ENCODE data around the gene FFAR4.

Gene FFAR4

DNA sequence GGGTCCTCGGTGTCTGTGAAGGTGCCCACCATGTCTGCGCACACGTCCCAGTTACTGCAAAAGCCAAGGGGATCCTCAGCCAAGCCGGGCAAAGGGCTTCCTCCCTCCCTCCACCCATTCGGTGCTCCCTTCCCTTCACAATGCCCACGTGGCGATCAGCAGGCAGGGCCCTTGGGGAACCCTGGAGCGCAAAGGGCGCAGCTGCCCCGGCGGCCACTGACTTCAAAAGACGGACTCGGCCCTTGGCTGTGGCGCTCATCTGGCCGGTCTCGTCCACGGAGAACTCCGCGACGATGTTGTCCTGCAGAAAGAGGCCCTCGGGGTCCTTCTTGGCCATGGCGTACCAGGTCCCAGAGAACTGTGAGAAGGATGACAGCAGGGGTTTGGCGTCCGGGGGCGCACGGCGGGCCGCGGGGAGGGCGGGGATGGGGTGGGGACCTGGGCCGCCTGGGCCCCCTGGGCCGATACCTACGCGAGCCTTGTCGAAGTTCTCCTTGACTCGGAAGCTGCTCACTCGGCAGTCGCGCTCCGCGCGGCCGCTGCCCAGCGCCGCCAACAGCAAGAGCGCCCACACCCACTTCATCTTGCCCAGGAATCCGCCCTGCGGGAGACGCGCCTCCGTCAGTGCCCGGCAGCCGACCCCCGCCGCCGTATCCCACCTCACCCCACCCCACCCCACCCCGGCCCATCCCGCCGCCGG lies 34.1 kb downstream of the FFAR4 start:
- H3K4me1 ChIP-seq (ENCODE audit: control insufficient read depth, insufficient read depth, low read length): peaks cover 4% of the 10 kb centered on the region
- H3K27me3 ChIP-seq (ENCODE audit: control insufficient read depth in 1 of 2, insufficient read depth in 2 of 2, low read length in 2 of 2): peaks cover 9 to 28% of the 10 kb centered on the region in 2 donors
- no peak overlapping the region for H3K27ac ChIP-seq (ENCODE audit: low read length)
- H3K9ac ChIP-seq (ENCODE audit: low read length in 2 of 2): no peak overlapping the region
- no peaks in the 10 kb centered on the region for H3K36me3 ChIP-seq (ENCODE audit: control insufficient read depth in 2 of 2, insufficient read depth in 2 of 2, low read length in 2 of 2)
- no peaks in the 10 kb centered on the region for H3K9me3 ChIP-seq (ENCODE audit: control insufficient read depth in 2 of 2, low read length in 2 of 2)
- H3K4me3 ChIP-seq (ENCODE audit: low read length in 2 of 2): no peak overlapping the region

DNA sequence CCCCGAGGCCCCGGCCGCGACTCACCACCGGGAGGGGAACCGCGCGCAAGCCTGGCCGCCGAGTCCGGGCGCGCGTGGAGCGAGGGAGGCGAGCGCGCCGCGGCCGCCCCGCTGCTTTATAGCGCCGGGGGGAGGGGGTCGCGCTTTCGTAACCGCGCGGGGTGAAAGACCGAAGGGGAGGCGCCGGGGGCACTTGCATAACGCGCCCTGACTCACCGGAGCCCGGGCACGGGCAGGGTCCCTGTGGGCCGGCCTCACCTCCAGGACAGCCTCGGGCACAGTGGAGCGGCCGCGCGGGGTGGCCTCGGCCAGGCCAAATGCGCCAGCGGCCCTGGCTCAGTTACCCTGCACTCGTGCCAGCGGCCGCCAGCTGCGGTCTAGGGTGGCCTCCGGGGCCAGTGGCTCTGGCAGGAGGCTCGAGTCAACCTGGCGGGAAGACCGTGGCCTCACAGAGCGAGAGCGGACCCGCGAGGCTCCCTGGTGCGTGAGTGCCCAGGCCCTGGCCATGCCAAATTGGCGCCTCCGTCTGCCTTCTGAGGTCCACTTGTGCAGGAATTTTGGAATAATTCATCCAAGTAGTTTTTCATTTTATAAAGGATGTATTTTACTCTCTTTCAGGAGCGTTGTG lies 34.8 kb downstream of the FFAR4 start, which contains the start of gene RBP4:
Gene RBP4, minus strand, starts transcription at position 90 of the 628 bp plus-strand sequence. CDS start 207 bp downstream, outside the sequence.
- Histone ChIP-seq H3K27ac (ENCODE audit: low read length) (no peak within 1 kb of the TSS), H3K4me3 (ENCODE audit: low read length in 2 of 2) (peak within 1 kb of the TSS in 1 of 2 donors; percentile 40), H3K9ac (ENCODE audit: low read length in 2 of 2) (no peak within 1 kb of the TSS), H3K36me3 (ENCODE audit: control insufficient read depth in 2 of 2, insufficient read depth in 2 of 2, low read length in 2 of 2) (no peaks in the 10 kb centered on the region), H3K27me3 (ENCODE audit: control insufficient read depth in 1 of 2, insufficient read depth in 2 of 2, low read length in 2 of 2) (peaks cover 9 to 28% of the 10 kb centered on the region in 2 donors), H3K9me3 (ENCODE audit: control insufficient read depth in 2 of 2, low read length in 2 of 2) (no peaks in the 10 kb centered on the region), H3K4me1 (ENCODE audit: control insufficient read depth, insufficient read depth, low read length) (peaks cover 4% of the 10 kb centered on the region)

DNA sequence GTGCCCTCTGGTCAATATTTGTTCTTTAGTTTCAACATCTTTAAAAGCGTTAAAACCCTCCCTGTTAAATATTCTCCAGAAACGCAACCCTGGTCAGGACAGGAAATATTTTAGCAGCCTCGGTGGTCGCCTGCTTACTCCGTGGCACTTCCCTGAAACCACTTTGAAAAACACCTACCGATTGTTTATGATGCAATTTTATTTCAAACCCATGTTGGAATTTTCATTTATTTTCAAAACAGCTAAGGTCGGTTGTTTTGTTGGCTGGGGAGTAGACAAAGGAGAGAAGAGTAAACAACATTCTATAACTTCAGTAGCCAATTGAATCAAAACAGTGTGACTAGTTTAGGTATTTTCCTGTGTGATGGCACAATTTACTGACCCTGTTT lies 35.3 kb downstream of the FFAR4 start:
- H3K4me3 ChIP-seq (ENCODE audit: low read length in 2 of 2): no peak overlapping the region

DNA sequence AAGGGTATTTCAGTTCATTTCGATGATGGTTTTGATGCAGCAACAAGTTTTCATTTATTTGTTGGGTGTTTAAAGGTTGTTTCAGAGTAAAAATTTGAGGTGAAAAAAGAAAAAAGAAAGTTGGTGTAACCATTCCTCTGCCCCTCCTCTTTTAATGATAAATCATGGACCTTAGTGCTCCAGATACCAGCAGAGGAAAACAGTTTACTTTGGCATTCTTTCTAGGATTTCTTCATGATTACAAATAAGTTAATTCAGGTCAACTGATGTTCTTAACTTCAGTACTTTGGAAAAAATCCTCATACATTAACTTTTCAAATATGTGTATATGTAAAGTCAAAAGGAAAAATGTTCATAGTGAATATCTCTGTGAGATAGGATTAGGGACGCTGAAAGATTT lies 36.6 kb downstream of the FFAR4 start:
- Histone ChIP-seq H3K27me3 (ENCODE audit: control insufficient read depth in 1 of 2, insufficient read depth in 2 of 2, low read length in 2 of 2) (peaks cover 9 to 28% of the 10 kb centered on the region in 2 donors), H3K9ac (ENCODE audit: low read length in 2 of 2) (no peak overlapping the region)

More for the DNA sequence above, 35.3 kb downstream of the FFAR4 start:
- no peak overlapping the region for H3K9ac ChIP-seq (ENCODE audit: low read length in 2 of 2)
- no peaks in the 10 kb centered on the region for H3K36me3 ChIP-seq (ENCODE audit: control insufficient read depth in 2 of 2, insufficient read depth in 2 of 2, low read length in 2 of 2)
- no peak overlapping the region for H3K27ac ChIP-seq (ENCODE audit: low read length)
- peaks cover 9 to 28% of the 10 kb centered on the region in 2 donors for H3K27me3 ChIP-seq (ENCODE audit: control insufficient read depth in 1 of 2, insufficient read depth in 2 of 2, low read length in 2 of 2)
- peaks cover 4% of the 10 kb centered on the region for H3K4me1 ChIP-seq (ENCODE audit: control insufficient read depth, insufficient read depth, low read length)
- H3K9me3 ChIP-seq (ENCODE audit: control insufficient read depth in 2 of 2, low read length in 2 of 2): no peaks in the 10 kb centered on the region

DNA sequence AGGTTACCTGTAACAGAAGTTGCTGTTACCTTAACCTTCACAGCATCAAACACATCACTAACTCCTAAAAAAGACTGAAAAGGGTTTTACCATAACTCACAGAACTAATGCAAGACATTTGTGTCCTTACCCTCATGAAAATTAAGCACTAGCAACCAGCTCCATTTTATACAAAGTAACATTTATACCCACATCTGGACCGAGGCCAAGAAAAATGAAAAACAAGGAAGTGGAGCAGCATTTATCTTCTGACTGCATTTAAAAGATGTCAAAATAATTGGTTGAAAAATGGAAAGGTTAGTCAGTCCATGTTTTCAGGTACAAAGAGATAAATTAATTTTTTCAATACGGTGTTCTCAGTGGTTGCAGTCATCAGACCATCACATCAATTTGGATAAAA lies 37.7 kb downstream of the FFAR4 start:
- Histone ChIP-seq H3K27ac (ENCODE audit: low read length) (no peak overlapping the region), H3K9ac (ENCODE audit: low read length in 2 of 2) (no peak overlapping the region), H3K27me3 (ENCODE audit: control insufficient read depth in 1 of 2, insufficient read depth in 2 of 2, low read length in 2 of 2) (peaks cover 9 to 28% of the 10 kb centered on the region in 2 donors), H3K9me3 (ENCODE audit: control insufficient read depth in 2 of 2, low read length in 2 of 2) (peaks cover 0 to 3% of the 10 kb centered on the region in 2 donors), H3K36me3 (ENCODE audit: control insufficient read depth in 2 of 2, insufficient read depth in 2 of 2, low read length in 2 of 2) (no peaks in the 10 kb centered on the region), H3K4me1 (ENCODE audit: control insufficient read depth, insufficient read depth, low read length) (peaks cover 4% of the 10 kb centered on the region), H3K4me3 (ENCODE audit: low read length in 2 of 2) (no peak overlapping the region)

More for the DNA sequence above, 36.6 kb downstream of the FFAR4 start:
- Histone ChIP-seq H3K36me3 (ENCODE audit: control insufficient read depth in 2 of 2, insufficient read depth in 2 of 2, low read length in 2 of 2) (no peaks in the 10 kb centered on the region), H3K4me3 (ENCODE audit: low read length in 2 of 2) (no peak overlapping the region), H3K9me3 (ENCODE audit: control insufficient read depth in 2 of 2, low read length in 2 of 2) (peaks cover 0 to 3% of the 10 kb centered on the region in 2 donors), H3K4me1 (ENCODE audit: control insufficient read depth, insufficient read depth, low read length) (peaks cover 4% of the 10 kb centered on the region), H3K27ac (ENCODE audit: low read length) (no peak overlapping the region)

DNA sequence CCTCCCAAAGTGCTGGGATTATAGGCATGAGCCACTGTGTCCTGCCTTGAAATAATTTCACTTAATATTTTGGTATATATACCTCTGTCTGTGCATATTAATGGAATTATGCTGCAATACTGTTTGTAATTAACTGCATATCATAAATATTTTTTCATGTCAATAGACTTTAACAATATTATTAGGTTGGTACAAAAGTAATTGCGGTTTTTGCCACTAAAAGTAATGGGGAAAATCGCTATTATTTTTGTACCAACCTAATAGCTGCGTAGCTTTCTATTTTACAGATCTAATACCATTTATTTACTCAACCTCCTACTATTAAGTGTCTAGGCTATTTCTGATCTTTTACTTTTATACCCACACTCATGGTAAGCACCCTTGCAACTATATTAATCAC lies 42.0 kb downstream of the FFAR4 start:
- Histone ChIP-seq H3K27me3 (ENCODE audit: control insufficient read depth in 1 of 2, insufficient read depth in 2 of 2, low read length in 2 of 2) (peaks cover 0 to 8% of the 10 kb centered on the region in 2 donors), H3K9ac (ENCODE audit: low read length in 2 of 2) (no peak overlapping the region), H3K36me3 (ENCODE audit: control insufficient read depth in 2 of 2, insufficient read depth in 2 of 2, low read length in 2 of 2) (no peaks in the 10 kb centered on the region), H3K4me1 (ENCODE audit: control insufficient read depth, insufficient read depth, low read length) (no peaks in the 10 kb centered on the region), H3K4me3 (ENCODE audit: low read length in 2 of 2) (no peak overlapping the region), H3K27ac (ENCODE audit: low read length) (no peak overlapping the region), H3K9me3 (ENCODE audit: control insufficient read depth in 2 of 2, low read length in 2 of 2) (peaks cover 0 to 3% of the 10 kb centered on the region in 2 donors)

DNA sequence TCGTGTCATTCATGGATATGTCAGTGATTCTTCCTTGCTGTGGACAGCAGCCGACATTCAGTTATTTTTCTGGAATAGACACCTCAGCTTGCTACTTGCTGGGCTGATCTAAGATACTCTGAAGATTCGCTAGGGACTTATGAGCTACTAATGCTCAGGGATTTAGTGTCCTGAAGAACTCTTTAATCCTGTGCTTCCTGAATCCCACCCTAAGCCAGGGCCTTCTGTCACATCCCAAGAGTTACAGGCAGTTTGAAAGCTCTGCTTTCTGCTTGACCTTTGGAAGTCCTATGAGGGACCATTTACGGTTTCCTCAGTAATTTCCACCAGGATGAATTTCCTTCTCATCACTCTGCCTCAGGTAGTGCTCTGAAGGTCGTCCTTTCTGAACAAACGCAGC lies 45.8 kb downstream of the FFAR4 start, which contains the start of gene PDE6C:
Gene PDE6C, plus strand, starts transcription at position 227 of the 400 bp plus-strand sequence. CDS start 189 bp downstream, outside the sequence.
- Histone ChIP-seq H3K9ac (ENCODE audit: low read length in 2 of 2) (no peak within 1 kb of the TSS), H3K4me1 (ENCODE audit: control insufficient read depth, insufficient read depth, low read length) (no peaks in the 10 kb centered on the region), H3K27ac (ENCODE audit: low read length) (no peak within 1 kb of the TSS), H3K27me3 (ENCODE audit: control insufficient read depth in 1 of 2, insufficient read depth in 2 of 2, low read length in 2 of 2) (no peaks in the 10 kb centered on the region), H3K4me3 (ENCODE audit: low read length in 2 of 2) (no peak within 1 kb of the TSS), H3K36me3 (ENCODE audit: control insufficient read depth in 2 of 2, insufficient read depth in 2 of 2, low read length in 2 of 2) (no peaks in the 10 kb centered on the region), H3K9me3 (ENCODE audit: control insufficient read depth in 2 of 2, low read length in 2 of 2) (peaks cover 0 to 3% of the 10 kb centered on the region in 2 donors)

DNA sequence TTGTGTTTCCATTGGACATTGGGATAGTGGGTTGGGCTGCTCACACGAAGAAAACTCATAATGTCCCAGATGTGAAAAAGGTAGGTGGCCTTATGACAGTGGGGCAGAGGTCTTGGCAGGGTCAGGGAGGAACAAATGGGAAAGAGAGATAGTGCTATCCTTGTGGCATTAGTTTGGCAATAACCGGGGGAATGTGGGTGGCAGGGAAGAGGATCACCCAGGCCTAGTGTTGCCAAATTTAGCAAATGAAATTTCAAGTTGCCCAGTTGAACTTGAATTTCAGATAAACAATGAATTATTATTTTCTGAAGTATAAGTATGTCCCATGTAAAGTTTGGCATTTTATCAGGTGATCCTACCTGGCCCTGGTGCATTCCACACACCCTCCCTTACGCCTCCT lies 46.7 kb downstream of the FFAR4 start:
- H3K9ac ChIP-seq (ENCODE audit: low read length in 2 of 2): no peak overlapping the region
- H3K36me3 ChIP-seq (ENCODE audit: control insufficient read depth in 2 of 2, insufficient read depth in 2 of 2, low read length in 2 of 2): no peaks in the 10 kb centered on the region
- H3K27ac ChIP-seq (ENCODE audit: low read length): no peak overlapping the region
- no peaks in the 10 kb centered on the region for H3K27me3 ChIP-seq (ENCODE audit: control insufficient read depth in 1 of 2, insufficient read depth in 2 of 2, low read length in 2 of 2)
- H3K9me3 ChIP-seq (ENCODE audit: control insufficient read depth in 2 of 2, low read length in 2 of 2): no peaks in the 10 kb centered on the region
- no peak overlapping the region for H3K4me3 ChIP-seq (ENCODE audit: low read length in 2 of 2)
- H3K4me1 ChIP-seq (ENCODE audit: control insufficient read depth, insufficient read depth, low read length): no peaks in the 10 kb centered on the region

DNA sequence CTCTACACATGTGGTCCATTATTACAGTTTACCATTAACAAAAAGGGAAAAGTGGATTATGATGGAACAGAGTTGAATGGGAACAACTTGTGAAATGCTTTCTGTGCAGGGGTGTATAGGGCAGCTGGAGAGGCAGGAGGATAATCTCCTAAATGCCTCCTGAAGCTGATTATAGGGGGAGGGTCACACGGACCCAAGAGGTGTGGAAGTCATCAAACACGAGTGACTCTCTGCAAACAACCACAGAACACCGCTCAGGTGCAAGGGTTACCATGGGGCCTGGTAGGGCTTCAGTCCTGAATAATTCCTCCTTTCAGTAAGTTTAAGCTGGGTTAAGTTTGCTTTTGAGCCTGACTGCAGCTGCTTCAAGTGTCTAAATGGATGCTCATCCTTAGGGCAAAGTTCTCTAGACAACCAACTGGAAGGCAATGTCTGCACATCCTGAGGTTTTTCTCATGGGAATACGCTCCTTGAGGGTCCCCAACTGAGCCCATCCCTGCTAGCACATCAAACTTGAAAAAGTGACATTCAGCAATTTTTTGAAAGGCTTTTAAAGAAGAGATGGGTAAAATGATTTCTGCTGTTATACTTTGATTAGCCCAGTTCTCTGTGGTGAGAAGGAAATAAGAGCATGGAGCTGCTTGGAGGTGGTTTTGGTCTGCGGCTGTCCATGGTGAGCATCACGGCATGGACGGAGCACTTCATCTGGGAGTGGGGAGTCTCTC lies 47.8 kb downstream of the FFAR4 start:
- no peaks in the 10 kb centered on the region for H3K36me3 ChIP-seq (ENCODE audit: control insufficient read depth in 2 of 2, insufficient read depth in 2 of 2, low read length in 2 of 2)
- no peak overlapping the region for H3K4me3 ChIP-seq (ENCODE audit: low read length in 2 of 2)
- H3K9ac ChIP-seq (ENCODE audit: low read length in 2 of 2): no peak overlapping the region
- no peak overlapping the region for H3K27ac ChIP-seq (ENCODE audit: low read length)
- H3K27me3 ChIP-seq (ENCODE audit: control insufficient read depth in 1 of 2, insufficient read depth in 2 of 2, low read length in 2 of 2): no peaks in the 10 kb centered on the region
- no peaks in the 10 kb centered on the region for H3K9me3 ChIP-seq (ENCODE audit: control insufficient read depth in 2 of 2, low read length in 2 of 2)
- no peaks in the 10 kb centered on the region for H3K4me1 ChIP-seq (ENCODE audit: control insufficient read depth, insufficient read depth, low read length)

DNA sequence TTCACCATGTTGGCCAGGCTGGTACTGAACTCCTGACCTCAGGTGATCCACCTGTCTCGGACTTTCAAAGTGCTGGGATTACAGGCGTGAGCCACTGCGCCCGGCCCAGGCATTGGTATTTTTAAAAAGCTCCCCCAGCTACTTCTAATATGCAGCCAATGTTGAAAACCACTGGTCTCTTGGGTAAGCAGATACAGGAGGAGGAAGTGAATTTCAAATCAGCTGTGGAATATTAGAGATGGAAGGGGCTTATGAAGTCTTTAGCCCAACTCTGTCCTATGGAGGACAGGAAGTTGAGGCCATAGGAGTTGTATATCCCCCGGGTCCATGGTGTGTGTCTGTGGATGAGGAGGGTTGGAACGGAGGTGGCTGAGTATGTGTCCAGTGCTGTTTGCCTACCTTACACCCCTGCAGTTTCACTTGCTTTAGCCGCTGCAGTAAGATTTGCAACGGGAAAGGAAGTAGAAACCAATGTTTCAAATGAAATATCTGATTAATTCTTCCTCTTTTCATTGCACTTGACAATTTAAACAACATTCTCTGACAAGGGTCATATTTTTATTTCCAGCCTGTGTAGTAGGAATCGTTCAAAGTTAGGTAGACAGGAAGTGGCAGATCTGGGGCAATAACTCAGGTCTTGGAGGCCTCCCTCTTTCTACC lies 49.2 kb downstream of the FFAR4 start:
- Histone ChIP-seq H3K36me3 (ENCODE audit: control insufficient read depth in 2 of 2, insufficient read depth in 2 of 2, low read length in 2 of 2) (no peaks in the 10 kb centered on the region), H3K9me3 (ENCODE audit: control insufficient read depth in 2 of 2, low read length in 2 of 2) (no peaks in the 10 kb centered on the region), H3K4me3 (ENCODE audit: low read length in 2 of 2) (no peak overlapping the region), H3K4me1 (ENCODE audit: control insufficient read depth, insufficient read depth, low read length) (no peaks in the 10 kb centered on the region), H3K9ac (ENCODE audit: low read length in 2 of 2) (no peak overlapping the region), H3K27me3 (ENCODE audit: control insufficient read depth in 1 of 2, insufficient read depth in 2 of 2, low read length in 2 of 2) (no peaks in the 10 kb centered on the region), H3K27ac (ENCODE audit: low read length) (no peak overlapping the region)

Measured in stomach smooth muscle (tissue), 2 donors.